Pons (tissue), 1 donor: ENCODE results near the gene PCDHGA1.
A peak's percentile ranks its signal among the peaks of the same experiment; 100 is the strongest.

Source experiments
- DNase-seq: peaks from one replicate; pipeline ENCODE4 v3.0.0-alpha.2; 2016; ENCODE audit warnings: low spot score

Gene PCDHGA1

DNA sequence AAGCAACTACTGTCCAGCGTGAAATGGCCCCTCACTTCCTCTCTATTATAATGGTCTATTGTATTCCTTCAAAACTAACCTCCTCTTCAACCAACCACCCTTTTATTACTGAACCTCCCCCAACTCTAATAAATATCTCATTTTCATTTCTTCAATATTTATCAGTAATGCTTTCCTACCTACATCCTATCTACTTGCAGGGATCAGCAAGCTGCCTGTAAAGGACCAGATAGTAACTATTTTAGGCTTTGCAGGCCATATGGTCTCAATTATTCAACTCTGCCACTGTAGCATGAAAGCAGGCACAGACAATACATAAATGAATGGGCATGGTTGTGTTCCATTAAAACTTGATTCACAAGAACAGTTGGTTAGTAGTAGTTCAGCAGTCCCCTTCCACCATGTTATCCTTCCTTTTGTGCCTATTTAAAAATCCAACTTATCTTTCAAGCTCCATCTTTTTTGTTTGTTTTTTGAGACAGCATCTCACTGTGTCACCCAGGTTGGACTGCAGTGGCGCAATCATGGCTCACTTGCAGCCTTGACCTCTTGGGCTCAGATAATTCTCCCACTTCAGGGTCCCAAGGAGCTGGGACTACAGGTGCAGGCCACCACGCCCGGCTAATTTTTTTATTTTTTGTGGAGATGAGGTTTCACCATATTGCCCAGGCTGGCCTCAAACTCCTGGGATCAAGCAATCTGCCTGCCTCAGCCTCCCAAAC lies 204.3 kb downstream of the PCDHGA1 start:
- no peak for DNase-seq

GRCh38 chr5:141543053-141543452 lies 212.7 kb downstream of the PCDHGA1 start:
- no peak for DNase-seq

- DNase-seq, result no peak
Measured at GRCh38 chr5:141547488-141547887, 217.2 kb downstream of the PCDHGA1 start.

DNA sequence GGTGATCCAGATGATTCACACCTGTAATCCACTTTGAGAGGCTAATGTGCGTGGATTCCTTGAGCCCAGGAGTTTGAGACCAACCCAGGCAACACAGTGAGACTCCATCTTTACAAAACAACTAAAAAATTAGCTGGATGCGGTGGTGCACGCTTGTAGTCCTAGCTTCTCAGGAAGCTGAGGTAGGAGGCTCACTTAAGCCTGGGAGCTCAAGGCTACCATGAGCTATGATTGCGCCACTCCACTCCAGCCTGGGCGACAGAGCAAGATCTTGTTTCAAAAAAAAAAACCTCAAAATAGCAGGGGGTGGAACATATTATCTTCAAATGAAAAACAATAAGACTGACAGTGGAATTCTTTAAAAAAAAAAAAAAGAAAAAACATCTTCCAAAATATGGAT lies 217.6 kb downstream of the PCDHGA1 start:
- no peak for DNase-seq

DNA sequence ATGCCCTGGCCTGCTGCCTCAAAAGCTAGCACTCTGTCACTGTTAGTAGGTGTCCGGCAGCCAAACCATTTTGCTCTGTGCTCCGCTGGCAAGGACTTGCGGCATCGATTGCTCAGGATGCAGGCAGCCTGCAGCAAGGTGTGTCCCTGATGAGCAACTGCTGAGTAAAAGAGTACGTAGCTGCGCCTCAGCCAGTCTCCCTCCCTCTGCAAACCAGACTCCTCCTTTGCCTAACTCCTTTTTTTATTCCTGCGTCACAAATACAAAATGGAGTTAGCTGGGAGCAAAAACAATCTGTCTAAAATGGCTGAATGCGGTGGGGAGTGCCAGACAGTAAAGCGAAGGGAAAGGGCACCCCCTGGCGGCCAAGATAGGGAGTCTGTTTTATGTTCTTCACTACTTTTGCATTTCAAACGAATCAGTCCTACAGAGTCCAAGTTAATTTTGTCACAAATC lies 227.4 kb downstream of the PCDHGA1 start:
- peak; percentile 95 for DNase-seq

- no peak for DNase-seq
Measured at GRCh38 chr5:141558150-141558549, 227.8 kb downstream of the PCDHGA1 start.

GRCh38 chr5:141559461-141559860 lies 229.1 kb downstream of the PCDHGA1 start:
- DNase-seq, result no peak

GRCh38 chr5:141560151-141560550 lies 229.8 kb downstream of the PCDHGA1 start:
- peak; percentile 61 for DNase-seq

DNA sequence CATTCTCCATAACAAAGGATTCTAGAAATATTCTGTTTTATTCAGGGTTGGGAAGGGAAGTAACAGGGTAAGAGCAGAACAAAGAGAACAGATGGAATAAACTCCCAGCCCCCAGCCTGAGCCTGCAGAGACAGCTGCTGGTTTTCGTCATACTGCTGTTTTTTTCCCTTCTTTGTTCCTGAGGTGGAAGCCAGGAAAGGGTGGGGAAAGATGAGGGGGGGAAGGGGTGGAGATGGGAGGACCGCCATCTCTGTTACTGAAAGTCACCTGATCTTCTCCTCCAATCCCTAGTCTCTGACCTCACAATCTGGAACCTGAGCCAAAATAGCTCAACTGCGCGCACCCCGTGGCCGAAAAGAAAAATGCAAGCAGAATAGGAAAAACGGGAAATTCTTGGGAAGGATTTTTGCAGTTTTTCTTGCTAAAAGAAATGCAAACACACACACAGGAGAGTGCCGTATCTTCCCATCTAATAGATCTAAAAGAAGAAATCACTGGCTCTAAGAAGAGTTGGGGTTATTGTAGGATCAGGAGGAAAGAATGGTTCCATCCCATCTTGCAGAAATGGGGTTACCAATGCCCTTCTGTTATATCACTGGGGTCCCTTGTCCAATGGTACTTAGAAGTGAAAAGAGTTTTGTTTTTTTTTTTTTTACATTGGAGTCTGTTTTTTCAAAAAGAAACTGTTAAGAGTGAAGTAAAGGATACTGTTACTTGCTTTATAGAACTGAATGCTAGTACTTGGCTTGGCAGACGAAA lies 230.6 kb downstream of the PCDHGA1 start:
- peak; percentile 95 for DNase-seq
